K562 (cell line): ENCODE results near the gene DUS1L. TPM values are rescaled to one million over a fixed set of nuclear protein-coding genes. Genes with fewer than 3 reads are reported as not detected.

ENCODE experiments used
- ATF7 ChIP-seq: fragments of 450-650 bp; IDR thresholded peaks from 2 replicates; pipeline ENCODE4 v1.7.1; 2014; ENCODE audit warnings: mild to moderate bottlenecking, moderate library complexity
- E2F6 ChIP-seq, 2 experiments: IDR thresholded peaks; 2 replicates each; pipeline ENCODE4 v1.6.1; 2011; ENCODE audit warnings: borderline replicate concordance in 1 of 2, control low read depth in 1 of 2, low read depth in 1 of 2, low read length in 1 of 2, mild to moderate bottlenecking in 1 of 2, mixed read lengths in 1 of 2, moderate library complexity in 1 of 2; ENCODE audit not compliant: insufficient read depth in 1 of 2, insufficient read length in 1 of 2, poor library complexity in 1 of 2, severe bottlenecking in 1 of 2; ENCODE audit errors: extremely low read depth in 1 of 2
- FUS ChIP-seq: fragments of 200-400 bp; formaldehyde crosslinking; optimal IDR thresholded peaks from 2 replicates; pipeline ENCODE3; 2017; ENCODE audit warnings: low read depth, low read length
- HMGXB4 ChIP-seq: sonication (generic); formaldehyde crosslinking; IDR thresholded peaks from 2 replicates; pipeline ENCODE4 v1.8.1; 2023; ENCODE audit warnings: mild to moderate bottlenecking, missing genetic modification reagents
- IRF2 ChIP-seq: sonication (generic); formaldehyde crosslinking; IDR thresholded peaks from 2 replicates; pipeline ENCODE4 v1.8.1; 2022; ENCODE audit warnings: mild to moderate bottlenecking, missing genetic modification reagents
- RFX5 ChIP-seq: IDR thresholded peaks from 2 replicates; pipeline ENCODE4 v1.6.1; 2011; ENCODE audit warnings: low read depth, mild to moderate bottlenecking, improper control_type of control experiment, low read length
- SIN3A ChIP-seq, 2 experiments: fragments of 150-350 bp in 1 of 2; IDR thresholded peaks; 2 replicates each; pipeline ENCODE4 v1.6.1; 2011 to 2016; ENCODE audit warnings: borderline replicate concordance in 2 of 2, low read depth in 2 of 2, low read length in 2 of 2, mild to moderate bottlenecking in 2 of 2, moderate library complexity in 2 of 2; ENCODE audit not compliant: control insufficient read depth in 1 of 2
- TAF9B ChIP-seq: fragments of 450-650 bp; IDR thresholded peaks from 2 replicates; pipeline ENCODE4 v1.6.1; 2018; ENCODE audit warnings: mild to moderate bottlenecking; ENCODE audit not compliant: partially characterized antibody
- THAP7 ChIP-seq: fragments of 250-450 bp; sonication (Bioruptor Pico); IDR thresholded peaks from 2 replicates; pipeline ENCODE4 v1.5.0; 2021
- polyA plus RNA-seq, 8 experiments: library from polyadenylated mRNA; depleted of rRNA in 4 of 8; stranded (reverse) in 5 of 8; unstranded in 3 of 8; fragments of >200 nt; fragmentation: Nextera tagmentation in 2 of 8; fragmentation: Illumina TruSeq in 1 of 8; extraction: Ambion mirVana in 2 of 8; extraction: Trizol in 1 of 8; gene quantifications; 2 replicates each; pipeline versions ENCODE4 v1.2.1 to v1.2.3, GENCODE V29; 2011 to 2014; ENCODE audit warnings: inconsistent platforms in 1 of 8, missing spikeins in 1 of 8
- total RNA-seq, 7 experiments: library from RNA; depleted of rRNA in 6 of 7; stranded (reverse); fragments of >200 nt in 6 of 7; fragmentation: Illumina TruSeq in 2 of 7; extraction: Trizol in 2 of 7; gene quantifications; 2 replicates each; pipeline versions ENCODE4 v1.2.1 to v1.2.3, GENCODE V29; 2011 to 2021; ENCODE audit warnings: low replicate concordance in 1 of 7
- TF ChIP-seq, protein P1 (sequence below), 2 experiments: IDR thresholded peaks in 1 of 2; conservative IDR thresholded peaks in 1 of 2; 2 replicates each; pipeline ENCODE4 v1.6.1; 2016; ENCODE audit warnings: low read depth in 2 of 2, mild to moderate bottlenecking in 1 of 2, missing compliant biosample characterization in 1 of 2, missing genetic modification characterization in 1 of 2, moderate library complexity in 1 of 2
- TF ChIP-seq, protein P2 (sequence below): fragments of 450-650 bp; formaldehyde crosslinking; conservative IDR thresholded peaks from 2 replicates; pipeline ENCODE4 v1.4.0; 2022; ENCODE audit warnings: mild to moderate bottlenecking, missing genetic modification characterization
- TF ChIP-seq, protein P3 (sequence below): fragments of 200-400 bp; formaldehyde crosslinking; IDR thresholded peaks from 2 replicates; pipeline ENCODE4 v1.6.1; 2017; ENCODE audit warnings: mild to moderate bottlenecking, low read depth, low read length, moderate library complexity
- TF ChIP-seq, protein P4 (sequence below): IDR thresholded peaks from 2 replicates; pipeline ENCODE4 v1.6.1; 2011; ENCODE audit not compliant: insufficient read length; ENCODE audit errors: extremely low read depth

The DUS1L gene
- total and polyA plus RNA-seq, 9 of the 15 experiments (the other 6 are each of a cell fraction or from before 2014, with no cell fraction given) = 7.8 to 210 (median 83.9) TPM

GRCh38 chr17:82022310-82022980, 43.2 kb downstream of the DUS1L start, which contains the start of gene CENPX (continued):
- TF ChIP-seq, protein P1, sequence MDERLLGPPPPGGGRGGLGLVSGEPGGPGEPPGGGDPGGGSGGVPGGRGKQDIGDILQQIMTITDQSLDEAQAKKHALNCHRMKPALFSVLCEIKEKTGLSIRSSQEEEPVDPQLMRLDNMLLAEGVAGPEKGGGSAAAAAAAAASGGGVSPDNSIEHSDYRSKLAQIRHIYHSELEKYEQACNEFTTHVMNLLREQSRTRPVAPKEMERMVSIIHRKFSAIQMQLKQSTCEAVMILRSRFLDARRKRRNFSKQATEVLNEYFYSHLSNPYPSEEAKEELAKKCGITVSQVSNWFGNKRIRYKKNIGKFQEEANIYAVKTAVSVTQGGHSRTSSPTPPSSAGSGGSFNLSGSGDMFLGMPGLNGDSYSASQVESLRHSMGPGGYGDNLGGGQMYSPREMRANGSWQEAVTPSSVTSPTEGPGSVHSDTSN (CRISPR knock-in tag; IDR thresholded peaks at IDR 0.05; ENCODE audit: low read depth) = no peak
- TF ChIP-seq, protein P1 (tag; conservative IDR thresholded peaks at IDR 0.05; ENCODE audit: low read depth) = no peak
- TF ChIP-seq IRF2 (no peak), ATF7 (peak; percentile 45; the same call in 1 of the 2 replicates), THAP7 (peak; percentile 85; the same call in 1 of the 2 replicates), HMGXB4 (CRISPR knock-in tag) (peak; percentile 57; the same call in 1 of the 2 replicates), FUS (no peak), RFX5 (no peak), TAF9B (no peak), E2F6 (IDR thresholded peaks at IDR 0.05; ENCODE audit: borderline replicate concordance in 1 of 2, extremely low read depth in 1 of 2, insufficient read depth in 1 of 2, insufficient read length in 1 of 2, low read depth in 1 of 2, low read length in 1 of 2, poor library complexity in 1 of 2, severe bottlenecking in 1 of 2) (peak in 1 of 2 experiments; percentile 53), SIN3A (IDR thresholded peaks at IDR 0.05; ENCODE audit: borderline replicate concordance in 2 of 2, control insufficient read depth in 1 of 2, low read depth in 2 of 2, low read length in 2 of 2) (peak; percentile 65 to 83; a peak in 2 of 4 replicates)
- TF ChIP-seq, protein P2, sequence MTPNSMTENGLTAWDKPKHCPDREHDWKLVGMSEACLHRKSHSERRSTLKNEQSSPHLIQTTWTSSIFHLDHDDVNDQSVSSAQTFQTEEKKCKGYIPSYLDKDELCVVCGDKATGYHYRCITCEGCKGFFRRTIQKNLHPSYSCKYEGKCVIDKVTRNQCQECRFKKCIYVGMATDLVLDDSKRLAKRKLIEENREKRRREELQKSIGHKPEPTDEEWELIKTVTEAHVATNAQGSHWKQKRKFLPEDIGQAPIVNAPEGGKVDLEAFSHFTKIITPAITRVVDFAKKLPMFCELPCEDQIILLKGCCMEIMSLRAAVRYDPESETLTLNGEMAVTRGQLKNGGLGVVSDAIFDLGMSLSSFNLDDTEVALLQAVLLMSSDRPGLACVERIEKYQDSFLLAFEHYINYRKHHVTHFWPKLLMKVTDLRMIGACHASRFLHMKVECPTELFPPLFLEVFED (CRISPR knock-in tag) = no peak
- TF ChIP-seq, protein P3, sequence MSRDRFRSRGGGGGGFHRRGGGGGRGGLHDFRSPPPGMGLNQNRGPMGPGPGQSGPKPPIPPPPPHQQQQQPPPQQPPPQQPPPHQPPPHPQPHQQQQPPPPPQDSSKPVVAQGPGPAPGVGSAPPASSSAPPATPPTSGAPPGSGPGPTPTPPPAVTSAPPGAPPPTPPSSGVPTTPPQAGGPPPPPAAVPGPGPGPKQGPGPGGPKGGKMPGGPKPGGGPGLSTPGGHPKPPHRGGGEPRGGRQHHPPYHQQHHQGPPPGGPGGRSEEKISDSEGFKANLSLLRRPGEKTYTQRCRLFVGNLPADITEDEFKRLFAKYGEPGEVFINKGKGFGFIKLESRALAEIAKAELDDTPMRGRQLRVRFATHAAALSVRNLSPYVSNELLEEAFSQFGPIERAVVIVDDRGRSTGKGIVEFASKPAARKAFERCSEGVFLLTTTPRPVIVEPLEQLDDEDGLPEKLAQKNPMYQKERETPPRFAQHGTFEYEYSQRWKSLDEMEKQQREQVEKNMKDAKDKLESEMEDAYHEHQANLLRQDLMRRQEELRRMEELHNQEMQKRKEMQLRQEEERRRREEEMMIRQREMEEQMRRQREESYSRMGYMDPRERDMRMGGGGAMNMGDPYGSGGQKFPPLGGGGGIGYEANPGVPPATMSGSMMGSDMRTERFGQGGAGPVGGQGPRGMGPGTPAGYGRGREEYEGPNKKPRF = no peak
- TF ChIP-seq, protein P4, sequence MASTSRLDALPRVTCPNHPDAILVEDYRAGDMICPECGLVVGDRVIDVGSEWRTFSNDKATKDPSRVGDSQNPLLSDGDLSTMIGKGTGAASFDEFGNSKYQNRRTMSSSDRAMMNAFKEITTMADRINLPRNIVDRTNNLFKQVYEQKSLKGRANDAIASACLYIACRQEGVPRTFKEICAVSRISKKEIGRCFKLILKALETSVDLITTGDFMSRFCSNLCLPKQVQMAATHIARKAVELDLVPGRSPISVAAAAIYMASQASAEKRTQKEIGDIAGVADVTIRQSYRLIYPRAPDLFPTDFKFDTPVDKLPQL = no peak
